GM21528 (cell line): Measurements from ENCODE around the gene ACP2.
A peak's percentile ranks its signal among the peaks of the same experiment; 100 is the strongest.

ENCODE experiments used
- ATAC-seq: cut with Tn5 transposase; IDR thresholded peaks from one replicate; pipeline ENCODE4 v1.9.1; 2021; ENCODE audit warnings: mild to moderate bottlenecking, moderate library complexity; ENCODE audit not compliant: unreplicated experiment, low FRiP score

Gene ACP2

DNA sequence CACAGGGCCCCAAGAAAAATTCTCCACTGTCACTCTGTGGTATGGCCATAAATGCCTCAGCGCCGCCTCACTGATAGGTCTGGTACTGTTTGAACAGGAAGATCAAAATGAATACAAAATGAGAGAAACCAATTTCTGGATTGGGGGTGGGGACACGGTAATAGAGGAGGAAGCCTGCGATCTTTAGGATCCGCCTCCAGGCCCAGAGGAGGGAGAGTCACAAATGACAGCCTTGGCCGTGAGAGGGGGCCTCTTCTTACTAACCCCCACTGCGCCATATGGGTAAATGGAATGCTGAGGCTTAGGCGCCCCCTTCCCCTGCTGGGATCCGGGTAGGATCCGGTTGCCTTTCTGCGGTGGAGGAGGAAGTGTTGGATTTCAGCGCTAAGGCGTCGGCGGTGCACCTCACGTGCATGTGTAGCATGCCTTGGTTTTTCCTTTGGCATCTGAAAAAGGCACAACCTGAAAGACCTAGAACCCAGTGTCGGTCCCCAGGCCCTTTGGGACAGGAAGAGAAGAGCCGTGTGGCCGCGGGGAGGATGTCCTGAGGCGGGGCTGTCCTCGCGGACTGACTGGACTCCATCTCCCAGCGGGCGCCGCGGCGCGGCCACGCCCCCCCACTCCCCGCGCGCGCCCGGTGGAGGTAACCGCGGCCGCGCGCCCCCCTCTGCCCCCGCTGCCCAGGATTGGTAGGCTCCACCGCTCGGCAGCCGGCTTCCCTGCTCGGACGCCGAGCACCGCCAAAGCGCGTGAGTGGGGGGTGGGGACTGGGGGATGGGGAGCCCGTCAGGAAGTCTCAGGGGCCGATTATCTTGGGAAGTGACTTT is 20.6 kb upstream of the ACP2 start:
- peak; percentile 52 for ATAC-seq

DNA sequence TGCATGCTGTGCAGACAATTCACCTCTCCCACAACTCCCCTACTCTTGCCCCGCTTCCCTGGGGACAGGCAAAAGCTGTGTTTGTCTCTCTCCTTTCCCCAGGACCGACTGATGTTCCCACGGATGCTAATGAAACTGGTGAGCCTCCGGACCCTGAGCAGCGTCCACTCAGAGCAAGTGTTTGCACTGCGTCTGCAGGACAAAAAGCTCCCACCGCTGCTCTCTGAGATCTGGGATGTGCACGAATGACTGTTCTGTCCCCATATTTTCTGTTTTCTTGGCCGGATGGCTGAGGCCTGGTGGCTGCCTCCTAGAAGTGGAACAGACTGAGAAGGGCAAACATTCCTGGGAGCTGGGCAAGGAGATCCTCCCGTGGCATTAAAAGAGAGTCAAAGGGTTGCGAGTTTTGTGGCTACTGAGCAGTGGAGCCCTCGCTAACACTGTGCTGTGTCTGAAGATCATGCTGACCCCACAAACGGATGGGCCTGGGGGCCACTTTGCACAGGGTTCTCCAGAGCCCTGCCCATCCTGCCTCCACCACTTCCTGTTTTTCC is 19.9 kb upstream of the ACP2 start:
- no peak for ATAC-seq

DNA sequence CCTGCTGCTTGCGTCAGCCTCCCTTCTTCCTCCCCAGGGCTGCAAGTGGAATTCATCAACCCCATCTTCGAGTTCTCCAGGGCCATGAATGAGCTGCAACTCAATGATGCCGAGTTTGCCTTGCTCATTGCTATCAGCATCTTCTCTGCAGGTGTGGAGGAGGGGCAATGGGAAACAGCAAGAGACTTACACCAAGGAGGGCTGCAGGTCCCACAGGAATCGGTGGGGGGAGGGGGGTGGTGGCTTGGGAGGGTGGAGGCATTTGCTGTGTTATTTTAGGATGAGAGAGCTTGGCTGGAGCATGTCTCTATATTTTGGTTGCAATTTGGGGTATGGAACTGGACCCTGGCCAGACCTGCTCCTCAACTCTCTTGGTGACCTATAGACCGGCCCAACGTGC is 19.3 kb upstream of the ACP2 start:
- ATAC-seq: no peak

DNA sequence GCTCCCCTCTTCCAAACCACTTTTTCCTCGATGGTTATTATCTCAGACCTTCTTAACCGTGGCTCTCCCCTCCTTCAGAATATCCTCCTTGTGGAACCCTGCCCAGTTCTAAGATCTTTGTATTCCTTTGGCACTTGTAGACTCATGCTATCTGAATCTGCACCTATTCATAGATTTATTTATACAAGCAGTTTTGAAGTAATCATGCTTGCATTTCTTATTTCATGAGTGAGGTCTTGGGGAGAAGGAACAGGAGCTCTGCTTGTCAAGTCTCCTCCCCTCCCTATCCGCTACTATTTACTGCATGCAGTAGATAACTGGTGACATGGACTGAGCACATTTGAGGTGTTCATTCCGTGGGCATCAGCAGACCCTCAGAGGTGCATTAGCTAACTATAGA is 15.9 kb upstream of the ACP2 start:
- no peak for ATAC-seq

DNA sequence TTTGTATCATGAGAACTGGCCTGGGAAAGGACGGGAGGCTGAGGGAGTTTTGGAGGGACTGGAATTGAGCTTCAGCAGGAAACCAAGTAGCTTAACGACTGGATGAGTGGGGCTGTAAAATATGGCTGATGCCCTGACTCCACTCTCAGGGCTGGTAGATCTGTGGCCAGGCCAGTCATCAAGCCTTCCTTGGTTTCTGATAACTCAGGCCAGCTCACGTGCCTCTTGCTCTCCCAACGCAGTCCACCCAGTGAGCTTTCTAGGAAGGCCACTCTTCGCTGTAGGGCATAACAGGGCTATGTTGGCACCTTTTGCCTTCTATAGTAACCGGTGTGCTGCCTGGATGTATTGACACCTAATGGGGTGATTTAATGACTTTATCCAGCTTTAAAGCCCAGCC is 15.5 kb upstream of the ACP2 start:
- no peak for ATAC-seq

DNA sequence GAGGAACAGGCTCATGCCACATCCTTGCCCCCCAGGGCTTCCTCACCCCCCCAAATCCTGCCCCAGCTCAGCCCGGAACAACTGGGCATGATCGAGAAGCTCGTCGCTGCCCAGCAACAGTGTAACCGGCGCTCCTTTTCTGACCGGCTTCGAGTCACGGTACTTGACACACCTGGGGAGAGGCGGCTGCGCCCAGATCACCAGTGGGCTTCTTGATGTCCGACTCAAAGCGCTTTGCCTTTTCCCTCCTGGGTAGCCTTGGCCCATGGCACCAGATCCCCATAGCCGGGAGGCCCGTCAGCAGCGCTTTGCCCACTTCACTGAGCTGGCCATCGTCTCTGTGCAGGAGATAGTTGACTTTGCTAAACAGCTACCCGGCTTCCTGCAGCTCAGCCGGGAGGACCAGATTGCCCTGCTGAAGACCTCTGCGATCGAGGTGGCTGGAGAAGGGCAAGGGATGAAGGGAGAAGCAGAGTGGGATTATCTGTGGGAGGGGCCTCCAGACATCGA is 12.7 kb upstream of the ACP2 start:
- no peak for ATAC-seq

DNA sequence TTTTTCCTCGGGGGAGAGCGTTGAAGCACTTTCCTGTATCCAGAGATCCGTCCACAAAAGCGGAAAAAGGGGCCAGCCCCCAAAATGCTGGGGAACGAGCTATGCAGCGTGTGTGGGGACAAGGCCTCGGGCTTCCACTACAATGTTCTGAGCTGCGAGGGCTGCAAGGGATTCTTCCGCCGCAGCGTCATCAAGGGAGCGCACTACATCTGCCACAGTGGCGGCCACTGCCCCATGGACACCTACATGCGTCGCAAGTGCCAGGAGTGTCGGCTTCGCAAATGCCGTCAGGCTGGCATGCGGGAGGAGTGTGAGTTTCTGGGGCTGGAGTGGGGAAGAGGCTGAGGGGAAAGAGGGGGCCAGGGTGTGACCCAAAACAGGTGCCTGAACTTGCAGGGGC is 11.8 kb upstream of the ACP2 start:
- ATAC-seq: no peak

DNA sequence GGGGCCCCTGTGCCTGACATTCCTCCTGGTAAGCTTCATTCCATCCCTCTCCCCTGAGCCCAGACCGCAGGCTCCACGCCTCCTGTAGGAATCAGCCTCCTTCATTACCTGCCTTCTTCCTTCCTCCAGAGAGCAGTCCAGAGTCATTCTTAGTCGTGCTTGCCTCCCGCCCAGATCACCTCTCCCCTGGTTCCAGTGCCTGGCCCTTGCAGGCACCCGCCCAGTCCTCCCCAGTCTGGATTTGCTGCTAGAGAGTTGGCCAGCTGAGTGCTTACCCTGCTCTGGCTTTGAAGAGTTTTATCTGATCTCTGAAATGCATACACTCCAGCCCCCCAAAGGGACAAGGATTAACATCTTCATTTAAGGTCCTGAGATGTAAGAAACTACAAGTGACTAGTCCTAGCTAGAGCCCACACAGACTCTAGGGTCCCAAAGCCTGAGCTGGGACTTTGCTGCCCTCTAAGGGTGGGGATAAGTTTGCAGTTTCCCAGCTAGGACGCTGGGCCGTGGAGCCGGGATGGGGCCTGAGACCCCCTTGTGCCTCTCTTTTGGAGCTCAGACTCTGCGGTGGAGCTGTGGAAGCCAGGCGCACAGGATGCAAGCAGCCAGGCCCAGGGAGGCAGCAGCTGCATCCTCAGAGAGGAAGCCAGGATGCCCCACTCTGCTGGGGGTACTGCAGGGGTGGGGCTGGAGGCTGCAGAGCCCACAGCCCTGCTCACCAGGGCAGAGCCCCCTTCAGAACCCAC is 10.8 kb upstream of the ACP2 start:
- ATAC-seq: no peak

DNA sequence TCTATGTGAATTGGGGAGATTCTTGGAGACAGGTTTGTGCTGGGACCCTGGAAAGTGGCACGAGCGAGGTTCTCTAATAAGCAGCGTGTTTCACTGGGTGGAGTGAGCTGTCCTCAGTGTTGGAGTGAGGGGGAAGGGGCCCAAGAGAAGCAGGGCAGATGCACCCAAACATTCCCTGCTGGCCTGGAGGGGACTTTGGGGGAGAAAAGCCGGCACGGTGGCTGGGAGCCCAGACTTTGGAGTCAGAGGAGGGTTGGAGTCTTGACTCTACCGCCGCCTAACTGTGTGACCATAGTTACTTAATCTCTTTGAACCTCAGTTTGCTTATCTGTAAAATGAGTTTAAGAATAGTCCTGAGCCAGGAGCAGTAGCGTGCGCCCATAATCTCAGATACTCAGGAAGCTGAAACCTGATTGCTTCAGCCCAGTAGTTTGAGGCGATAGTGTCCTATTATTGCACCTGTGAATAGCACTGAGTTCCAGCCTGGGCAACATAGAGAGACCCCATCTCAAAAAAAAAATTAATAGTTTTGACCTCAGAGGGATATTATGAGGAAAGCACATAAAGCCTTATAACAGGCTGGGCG is 9.8 kb upstream of the ACP2 start:
- ATAC-seq: no peak

DNA sequence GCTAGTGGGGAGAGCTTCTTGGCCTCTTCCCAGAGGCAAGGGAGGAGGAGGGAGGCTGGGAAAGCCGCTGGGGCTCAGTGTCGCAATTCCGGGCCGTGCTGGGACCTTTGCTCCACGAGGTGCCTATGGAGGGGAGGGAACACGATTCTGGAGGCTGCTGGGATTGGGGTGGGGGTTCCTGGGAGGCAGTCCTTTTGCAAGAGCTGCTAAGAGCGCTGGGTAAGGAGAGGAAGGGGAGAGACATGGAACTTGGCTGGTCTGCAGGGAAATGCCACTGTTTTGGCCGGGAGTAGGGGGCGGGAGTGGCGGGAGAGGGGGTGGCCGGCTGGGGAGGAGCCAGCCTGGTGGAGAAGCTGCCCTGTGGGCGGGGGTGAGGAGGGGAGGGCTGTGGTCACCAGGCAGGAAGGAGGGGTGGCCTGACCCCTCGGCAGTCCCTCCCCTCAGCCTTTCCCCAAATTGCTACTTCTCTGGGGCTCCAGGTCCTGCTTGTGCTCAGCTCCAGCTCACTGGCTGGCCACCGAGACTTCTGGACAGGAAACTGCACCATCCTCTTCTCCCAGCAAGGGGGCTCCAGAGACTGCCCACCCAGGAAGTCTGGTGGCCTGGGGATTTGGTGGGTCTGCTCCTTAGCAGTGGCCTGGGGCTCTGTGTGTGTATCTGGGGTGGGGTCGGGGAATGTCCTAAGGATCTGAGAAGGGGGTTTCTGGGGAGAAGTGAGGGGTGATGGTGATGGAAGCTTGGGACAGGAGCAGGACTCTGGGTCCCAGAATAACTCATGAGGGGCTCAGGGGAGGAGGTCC is 9.1 kb upstream of the ACP2 start, which contains the start of gene NR1H3:
Gene NR1H3, plus strand, starts transcription at position 480 of the 800 bp plus-strand sequence. CDS start 1,221 bp downstream, outside the sequence.
- ATAC-seq: no peak

DNA sequence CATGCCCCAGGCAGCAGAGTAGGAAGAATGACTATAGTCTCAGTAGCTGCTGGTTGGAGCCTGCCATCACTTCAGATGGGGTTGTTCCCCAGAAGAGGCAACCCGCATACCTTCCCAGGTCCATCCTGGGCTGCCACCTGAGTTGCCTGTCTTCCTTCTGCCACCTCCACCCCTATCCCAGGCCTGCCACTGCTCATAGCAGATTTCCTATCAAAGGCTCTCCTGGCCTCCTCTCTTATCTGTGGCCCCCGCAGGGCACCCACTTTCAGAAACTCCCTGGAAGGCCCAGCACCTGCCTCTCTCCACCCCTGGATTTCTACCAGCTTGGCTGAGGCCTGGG is 8.5 kb upstream of the ACP2 start:
- ATAC-seq: no peak

DNA sequence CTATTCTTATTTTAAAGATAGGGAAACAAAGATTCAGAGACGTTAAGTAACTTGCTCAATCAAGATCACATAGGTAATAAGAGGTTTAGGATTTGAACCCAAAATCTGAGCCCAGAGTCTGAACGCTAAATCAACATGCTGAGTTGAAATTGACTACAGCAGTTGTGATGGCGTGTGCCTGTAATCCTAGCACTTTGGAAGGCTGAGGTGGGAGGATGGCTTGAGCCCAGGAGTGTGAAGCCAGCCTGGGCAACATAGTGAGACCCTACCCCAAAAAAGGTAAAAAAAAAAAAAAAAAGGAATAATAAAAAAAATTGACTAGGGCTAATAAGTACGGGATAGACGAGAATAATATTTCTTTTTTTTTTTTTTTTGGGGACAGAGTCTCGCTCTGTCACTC is 7.8 kb upstream of the ACP2 start:
- ATAC-seq: no peak

DNA sequence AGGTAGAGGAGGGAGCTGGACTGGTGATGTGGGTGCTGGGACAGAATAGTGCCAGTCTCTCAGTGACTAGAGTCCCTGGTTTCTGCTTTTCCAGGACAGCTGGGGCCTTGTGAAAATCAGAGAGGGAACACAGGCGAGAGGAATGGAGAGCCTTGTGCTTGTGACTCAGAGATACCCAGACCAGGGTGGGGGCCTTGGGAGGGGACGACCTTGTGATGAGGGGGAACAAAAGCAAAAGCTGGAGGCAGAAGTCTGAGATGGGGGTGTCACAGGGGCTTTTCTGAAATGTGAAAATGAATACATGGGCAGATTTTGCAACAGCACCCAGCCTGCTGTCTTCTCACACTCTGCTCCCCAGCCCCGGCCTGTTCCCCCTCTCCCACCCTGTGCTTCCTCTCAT is 5.8 kb upstream of the ACP2 start:
- ATAC-seq: no peak

DNA sequence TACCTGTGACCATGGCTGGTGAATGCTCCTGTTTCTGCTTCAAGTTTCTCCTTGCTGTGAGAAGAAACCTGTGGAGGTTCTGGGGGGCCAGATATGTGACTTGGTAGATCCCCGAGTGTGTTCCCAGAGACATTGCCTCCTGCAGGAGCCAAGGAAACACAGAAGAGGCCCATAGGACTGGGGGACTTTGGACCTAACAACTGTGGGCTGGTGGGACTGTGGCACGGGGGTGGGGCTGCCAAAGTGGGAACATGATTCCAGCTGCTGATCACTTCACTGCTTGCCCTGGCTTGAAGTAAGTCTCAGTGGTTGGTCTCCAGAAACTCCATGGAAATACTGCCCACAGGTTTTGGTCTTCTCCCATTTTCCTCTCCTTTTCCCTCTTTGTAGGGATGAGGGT is 5.0 kb upstream of the ACP2 start:
- ATAC-seq: no peak

DNA sequence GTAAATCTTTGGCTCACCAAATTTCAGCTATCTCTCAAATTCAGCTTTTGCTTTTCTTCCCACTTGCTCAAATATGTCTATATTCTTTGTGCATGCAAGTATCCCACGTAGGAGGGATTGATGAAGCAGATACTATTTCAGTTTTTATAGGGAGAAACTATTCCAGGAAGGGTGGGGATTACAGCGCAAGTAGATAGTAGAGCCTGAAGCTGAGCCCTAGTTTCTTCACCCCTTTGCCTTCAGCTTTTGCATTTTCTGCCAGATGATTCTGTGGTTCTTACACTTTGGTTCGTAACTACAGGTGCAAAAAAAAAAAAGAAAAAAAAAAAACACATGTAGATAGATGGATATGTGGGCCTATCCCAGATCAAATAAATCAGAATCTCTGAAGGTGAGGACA is 3.1 kb upstream of the ACP2 start:
- ATAC-seq: no peak

DNA sequence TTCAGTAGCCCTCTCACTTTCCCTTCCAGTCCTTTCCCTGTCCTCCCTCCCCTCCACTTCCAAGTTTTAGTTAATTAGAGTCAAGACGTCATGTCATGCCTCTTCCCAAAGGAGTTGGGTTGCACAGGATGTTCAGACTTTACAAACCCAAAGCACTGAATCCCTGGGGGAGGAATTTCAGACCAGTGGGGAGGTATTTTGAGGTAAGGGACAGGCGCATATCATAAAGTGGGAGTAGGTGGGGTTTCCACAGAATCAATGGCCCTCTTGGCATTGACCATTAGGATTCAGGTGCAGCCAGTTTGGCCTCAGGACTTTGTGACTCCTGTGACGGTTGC is 733 bp upstream of the ACP2 start:
- ATAC-seq: no peak

DNA sequence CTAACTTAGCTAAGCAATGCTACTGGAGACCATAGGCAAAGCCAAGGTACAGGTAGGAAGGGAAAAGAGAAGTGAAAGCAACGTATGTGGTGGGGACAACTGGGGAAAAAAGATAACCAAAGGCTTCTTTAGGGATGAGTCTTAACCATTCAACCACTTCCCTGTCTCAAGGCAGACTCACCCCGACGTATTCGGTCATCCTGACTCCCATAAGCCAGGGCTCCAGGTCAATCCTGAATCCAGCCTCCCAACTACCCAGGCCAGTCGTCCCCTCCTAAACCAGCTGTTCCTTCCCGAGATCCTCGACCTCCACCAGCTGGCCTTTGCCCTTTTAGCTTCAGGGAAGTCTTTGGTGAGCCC is 330 bp downstream of the ACP2 start:
- ATAC-seq: peak; percentile 22

DNA sequence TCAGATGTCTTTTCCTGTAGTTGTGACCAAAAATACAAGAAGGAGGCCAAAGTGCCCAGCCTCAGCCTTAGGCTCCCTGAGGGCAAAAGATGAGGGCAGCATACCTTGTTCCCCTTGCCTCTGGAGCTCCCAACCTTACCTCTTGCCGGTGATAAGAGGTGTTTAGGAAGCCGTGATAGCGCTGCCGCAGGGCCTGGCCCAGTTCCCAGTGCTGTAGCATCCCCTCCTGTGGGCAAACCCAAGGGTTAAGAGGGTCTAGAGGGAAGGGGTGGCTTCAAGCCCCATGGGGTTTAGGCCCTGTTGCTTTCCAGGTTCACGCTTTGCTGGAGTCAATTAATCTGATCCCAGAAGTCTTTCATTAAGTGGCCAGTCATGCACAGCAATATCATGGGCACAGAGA is 1.1 kb downstream of the ACP2 start:
- no peak for ATAC-seq

DNA sequence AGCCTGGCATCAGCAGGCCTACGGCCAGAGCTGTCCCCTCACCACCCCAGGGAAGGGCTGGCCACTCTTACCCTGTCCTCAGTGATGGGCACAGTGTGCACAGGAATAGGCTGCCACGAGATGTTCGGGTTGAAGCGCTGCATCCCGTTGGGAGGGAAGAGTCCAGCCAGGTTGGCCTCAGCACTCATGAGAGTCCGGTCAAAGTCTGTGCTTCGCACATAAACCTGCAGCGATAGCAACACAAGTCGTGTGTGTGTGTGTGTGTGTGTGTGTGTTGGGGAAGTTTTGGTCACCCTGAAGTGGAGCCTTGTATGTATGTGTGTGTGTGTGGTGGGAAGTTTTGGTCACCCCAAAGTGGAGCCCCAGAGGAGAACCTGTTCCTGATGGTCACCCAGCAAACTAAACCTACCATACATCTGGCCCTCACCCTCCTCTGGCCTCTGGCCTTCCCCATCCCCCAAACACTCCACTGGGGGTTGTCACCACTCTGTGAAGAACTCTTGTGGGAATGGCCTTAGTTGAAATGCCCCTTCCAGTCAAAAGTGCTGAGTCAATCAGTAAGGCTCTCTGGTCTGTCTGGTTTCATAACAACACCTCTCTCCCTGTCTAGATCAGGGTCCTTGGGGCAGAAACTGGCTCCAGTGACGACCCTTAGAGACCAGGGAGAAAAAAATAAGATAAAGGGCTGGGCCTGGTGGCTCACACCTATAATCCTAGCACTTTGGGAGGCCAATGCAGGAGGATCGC is 2.8 kb downstream of the ACP2 start:
- ATAC-seq: no peak
